Prostate gland (tissue), 2 donors: ENCODE data around the gene CPSF7.

Experiments used
- POLR2A ChIP-seq: fragments of 450-650 bp; IDR thresholded peaks from one replicate; pipeline ENCODE4 v1.6.1; 2016; ENCODE audit warnings: antibody characterized with exemption, mild to moderate bottlenecking
- POLR2AphosphoS5 ChIP-seq: sonication (generic); formaldehyde crosslinking; IDR thresholded peaks from one replicate; pipeline ENCODE4 v1.6.1; 2017; ENCODE audit warnings: antibody characterized with exemption
- TF ChIP-seq, protein P1 (sequence below), 4 experiments: fragments of 200-600 bp in 2 of 4; fragments of 450-650 bp in 2 of 4; sonication (generic) in 2 of 4; IDR thresholded peaks; 1 replicate in 3 of 4; 2 replicates in 1 of 4; pipeline ENCODE4 v1.5.1; 2016 to 2019; ENCODE audit warnings: antibody characterized with exemption in 4 of 4, mild to moderate bottlenecking in 2 of 4, moderate library complexity in 2 of 4

DNA sequence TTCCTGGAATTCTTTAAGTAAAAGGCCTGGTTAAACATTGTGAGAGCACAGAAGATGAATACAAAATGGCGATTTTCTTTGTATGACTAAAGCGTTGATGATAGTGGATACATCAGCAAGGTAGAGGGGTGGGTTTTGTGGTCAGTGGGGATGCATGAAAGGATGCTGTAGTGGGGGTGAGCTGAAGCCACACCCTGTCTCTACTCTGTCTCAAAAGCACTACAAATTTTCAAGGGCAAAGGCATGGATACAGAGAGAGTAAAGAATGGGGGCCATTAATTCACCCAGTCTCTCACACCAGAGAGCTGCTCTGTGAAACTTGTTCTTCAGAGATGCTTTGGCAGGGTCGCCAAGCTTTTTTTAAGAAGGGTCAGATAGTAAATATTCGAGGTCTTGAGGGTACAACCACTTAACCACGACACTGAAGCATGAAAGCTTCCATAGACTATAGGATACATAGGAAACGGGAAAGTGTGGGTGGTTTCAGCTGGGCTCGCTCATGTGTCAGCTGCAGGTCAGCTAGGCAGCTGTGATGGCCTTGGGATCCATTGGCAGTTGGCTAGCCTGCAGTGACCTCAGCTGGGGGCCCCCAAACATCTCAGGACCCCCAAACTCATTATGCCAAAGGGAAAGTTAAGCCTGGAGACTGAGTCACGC, 59.3 kb downstream of the CPSF7 start:
- TF ChIP-seq, protein P1, sequence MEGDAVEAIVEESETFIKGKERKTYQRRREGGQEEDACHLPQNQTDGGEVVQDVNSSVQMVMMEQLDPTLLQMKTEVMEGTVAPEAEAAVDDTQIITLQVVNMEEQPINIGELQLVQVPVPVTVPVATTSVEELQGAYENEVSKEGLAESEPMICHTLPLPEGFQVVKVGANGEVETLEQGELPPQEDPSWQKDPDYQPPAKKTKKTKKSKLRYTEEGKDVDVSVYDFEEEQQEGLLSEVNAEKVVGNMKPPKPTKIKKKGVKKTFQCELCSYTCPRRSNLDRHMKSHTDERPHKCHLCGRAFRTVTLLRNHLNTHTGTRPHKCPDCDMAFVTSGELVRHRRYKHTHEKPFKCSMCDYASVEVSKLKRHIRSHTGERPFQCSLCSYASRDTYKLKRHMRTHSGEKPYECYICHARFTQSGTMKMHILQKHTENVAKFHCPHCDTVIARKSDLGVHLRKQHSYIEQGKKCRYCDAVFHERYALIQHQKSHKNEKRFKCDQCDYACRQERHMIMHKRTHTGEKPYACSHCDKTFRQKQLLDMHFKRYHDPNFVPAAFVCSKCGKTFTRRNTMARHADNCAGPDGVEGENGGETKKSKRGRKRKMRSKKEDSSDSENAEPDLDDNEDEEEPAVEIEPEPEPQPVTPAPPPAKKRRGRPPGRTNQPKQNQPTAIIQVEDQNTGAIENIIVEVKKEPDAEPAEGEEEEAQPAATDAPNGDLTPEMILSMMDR (IDR thresholded peaks at IDR 0.05) = no peak
- TF ChIP-seq POLR2A (no peak), POLR2AphosphoS5 (no peak)
